Stimulated activated CD4-positive, alpha-beta T cell treated with anti-CD3 and anti-CD28 coated beads, Interleukin-2, amount 100 ng/mL, for 4 hours (primary cell): ENCODE results near the gene KLK15.

Experiments
- DNase-seq: peaks from one replicate; pipeline ENCODE4 v3.0.0-alpha.2; 2020; ENCODE audit warnings: low read depth

Gene KLK15

DNA sequence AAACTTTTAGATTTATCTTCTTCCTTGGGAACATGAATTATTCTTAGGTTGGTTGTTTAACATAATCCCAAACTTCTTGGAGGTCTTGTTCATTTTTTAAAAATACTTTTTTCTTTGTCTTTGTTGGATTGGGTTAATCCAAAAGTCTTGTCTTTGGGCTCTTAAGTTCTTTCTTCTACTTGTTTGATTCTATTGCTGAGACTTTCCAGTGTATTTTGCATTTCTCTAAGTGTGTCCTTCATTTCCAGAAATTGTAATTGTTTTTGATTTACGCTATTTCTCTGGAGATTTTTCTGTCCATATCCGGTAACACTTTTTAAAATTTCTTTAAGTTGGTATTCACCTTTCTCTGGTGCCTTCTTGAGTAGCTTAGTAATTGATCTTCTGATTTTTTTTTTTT is 9.8 kb upstream of the KLK15 start:
- DNase-seq, result no peak

DNA sequence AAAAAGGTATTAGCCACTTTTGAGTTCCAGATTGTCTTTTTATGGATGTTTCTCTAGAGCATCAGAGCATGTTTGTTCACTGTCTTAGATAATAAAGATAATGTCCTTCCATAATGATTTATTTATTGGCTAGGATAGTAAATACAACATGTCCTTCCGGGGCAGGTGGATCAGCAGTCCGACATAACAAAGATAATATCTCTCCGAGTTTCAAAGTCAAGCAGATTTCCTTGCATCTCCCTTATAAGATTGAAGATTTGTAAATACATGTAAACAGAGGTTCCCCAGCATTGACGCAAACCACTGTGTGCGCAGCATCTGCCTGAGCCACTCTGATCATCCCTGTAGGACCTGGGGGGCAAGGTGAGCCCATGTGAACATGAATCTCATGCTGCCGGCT is 8.8 kb upstream of the KLK15 start:
- DNase-seq, result no peak

DNA sequence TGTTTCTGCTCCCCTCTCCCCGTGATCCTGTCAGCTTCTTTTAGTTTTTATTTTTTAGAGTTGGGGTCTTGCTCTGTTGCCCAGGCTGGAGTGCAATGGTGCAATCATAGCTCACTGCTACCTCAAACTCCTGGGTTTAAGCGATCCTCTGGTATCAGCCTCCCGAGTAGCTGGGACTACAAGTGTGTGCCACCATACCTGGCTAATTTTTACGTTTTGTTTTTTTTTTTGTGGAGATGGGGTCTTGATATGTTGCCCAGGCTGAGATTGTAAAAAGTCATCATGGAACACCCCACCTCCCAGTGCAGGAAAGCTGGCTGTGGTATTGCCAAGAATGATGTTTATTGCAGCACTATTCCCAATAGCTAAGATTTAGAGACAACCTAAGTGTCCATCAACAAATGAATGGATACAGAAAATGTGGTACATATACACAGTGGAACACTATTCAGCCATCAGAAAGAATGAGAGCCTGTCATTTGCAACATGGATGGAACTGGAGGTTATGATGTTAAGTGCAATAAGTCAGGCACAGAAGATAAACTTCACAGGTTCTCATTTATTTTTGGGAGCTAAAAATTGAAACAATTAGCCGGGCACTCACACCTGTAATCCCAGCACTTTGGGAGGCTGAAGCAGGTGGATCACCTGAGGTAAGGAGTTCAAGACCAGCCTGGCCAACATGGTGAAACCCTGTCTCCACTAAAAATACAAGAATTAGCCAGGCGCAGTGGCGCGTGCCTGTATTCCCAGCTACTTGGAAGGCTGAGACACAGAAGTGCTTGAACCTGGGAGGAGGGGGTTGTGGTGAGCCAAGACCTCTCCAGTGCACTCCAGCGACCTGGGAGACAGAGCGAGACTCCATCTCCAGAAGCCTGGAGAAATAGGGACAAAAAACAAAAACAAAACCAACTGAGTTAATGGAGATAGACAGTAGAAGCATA is 6.6 kb upstream of the KLK15 start:
- no peak for DNase-seq

DNA sequence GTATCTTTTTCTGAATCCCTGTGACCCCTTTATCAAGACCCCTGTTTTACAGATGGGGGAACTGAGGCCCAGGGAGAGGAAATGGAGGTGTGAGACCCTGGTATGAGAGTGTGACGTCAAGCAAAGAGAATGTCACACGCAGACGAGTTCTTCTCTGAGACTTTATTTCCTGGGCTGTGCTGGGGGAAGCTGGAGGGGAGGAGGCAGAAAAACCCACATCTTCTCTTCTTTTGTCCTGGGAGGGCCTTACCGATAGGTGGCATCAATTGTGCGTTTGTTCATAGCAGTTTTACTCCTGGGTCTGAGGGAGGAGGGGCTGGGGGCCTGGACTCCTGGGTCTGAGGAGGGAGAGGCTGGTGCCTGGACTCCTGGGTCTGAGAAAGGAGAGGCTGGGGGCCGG is 4.9 kb upstream of the KLK15 start:
- no peak for DNase-seq

DNA sequence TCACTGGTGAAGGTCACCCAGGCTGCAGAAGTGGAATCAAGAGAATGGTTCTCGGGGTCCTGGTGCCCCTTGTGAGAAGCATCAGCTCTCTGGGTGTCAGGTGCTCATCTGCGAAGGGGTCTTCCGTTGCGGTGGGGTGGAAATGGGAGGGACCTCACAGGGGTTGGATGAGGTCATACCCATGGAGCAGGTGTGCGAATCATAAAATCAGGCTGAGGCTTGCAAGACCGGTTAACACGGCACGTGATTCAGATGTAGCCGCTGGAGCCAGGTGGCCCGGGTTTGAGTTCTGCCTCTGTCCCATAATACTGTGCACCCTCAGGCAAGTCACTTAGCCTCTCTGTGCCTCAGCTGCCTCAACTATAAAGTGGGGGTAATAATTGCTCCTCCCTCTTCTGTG is 3.9 kb upstream of the KLK15 start:
- DNase-seq, result no peak

DNA sequence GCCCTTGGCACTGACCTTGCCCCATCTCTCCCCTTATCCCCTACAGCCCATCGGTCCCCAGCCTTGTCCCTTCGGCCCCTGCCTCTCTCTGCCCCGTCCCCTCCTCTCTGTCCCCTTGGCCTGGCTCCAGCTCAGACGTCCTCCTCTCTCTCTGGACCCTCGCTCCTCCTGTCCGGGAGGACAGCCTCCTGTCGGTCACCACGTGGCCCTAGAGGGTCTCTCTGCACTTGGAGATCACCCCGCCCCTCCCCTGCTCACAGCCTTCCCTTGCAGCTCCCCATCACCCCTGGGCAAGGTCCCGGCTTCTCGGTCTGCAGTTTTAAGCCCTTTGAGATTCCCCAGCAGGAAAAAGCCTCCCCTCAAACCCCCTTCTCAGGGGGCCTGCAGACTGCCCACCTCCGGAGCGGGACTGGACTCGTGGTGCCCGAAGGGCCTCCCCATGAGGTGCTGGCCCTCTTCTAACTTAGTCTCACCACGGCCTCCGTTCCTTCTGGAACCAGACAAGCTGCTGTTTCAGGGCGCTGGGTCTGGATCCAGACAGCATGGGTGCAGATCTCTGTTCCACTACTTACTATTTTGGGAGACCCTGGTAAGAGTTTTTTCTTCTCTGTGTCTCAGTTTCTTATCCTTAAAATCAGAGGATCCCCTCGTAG is 3.3 kb upstream of the KLK15 start:
- DNase-seq, result no peak

DNA sequence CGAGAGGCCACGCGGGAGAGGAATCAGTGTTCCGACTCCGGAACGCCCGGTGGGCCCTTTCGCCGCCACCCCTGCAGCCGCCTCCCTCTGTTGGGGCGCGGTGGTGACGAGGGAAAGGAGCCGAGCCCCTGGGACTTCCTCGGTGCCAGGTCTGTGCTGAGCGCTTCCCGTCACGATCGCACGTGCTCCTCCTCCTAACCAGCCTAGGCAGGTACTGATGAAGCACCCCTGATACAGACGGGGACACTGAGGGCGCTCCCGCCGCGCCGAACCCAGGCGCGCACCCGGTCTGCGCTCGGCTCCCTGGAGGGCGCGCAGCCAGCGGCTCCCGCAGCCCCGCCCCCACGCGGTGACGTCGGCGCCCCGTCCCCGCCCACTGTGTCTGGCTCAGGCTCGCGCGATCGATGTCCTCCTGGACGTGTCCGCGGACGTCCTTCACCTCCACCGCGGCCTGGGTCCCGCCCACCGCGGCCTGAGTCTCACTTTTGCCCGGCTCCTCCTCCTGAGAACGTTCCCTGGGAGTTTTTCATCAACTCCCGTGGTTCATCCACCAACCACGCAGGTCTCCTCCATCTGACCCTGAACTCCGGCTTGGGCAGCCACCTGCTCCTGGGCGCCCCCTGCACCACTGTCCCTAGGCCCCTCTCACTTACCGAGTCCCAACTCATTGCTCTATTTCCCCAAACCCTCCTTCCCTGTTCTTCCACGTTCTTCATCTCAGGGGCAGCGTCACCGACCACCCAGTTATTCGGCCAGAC is 2.6 kb upstream of the KLK15 start:
- peak; percentile 62 for DNase-seq

DNA sequence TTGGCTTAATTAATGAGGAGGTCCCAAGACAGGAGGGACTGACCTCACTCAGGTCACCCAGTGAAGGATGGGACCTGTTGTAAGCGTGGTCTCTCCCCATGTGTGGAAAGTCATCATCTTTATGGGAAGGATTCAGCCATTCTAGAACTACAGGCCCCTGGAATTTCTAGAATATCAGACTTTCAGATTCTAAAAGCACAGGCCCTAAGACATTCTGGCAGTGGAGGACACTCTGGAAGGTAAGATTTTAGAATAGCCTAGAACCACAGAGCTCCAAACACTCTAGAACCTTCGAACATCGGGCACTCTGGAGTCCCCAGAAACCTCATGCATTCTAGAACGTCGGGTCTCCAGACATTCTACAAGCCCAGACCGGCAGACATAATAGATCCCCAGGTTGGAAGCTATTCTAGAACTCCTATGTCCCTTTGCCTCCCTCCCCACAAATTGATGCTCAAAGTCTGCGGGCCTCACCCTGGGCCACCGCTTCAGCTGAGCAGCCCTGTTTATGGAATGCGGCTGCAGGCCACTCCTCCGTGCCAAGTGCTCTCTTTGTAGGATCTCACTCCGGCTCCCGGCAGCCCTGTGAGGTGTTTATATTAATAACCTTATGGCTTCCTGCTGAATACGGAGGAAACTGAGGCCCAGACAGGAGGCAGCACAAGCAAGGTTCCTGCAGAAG is 1.9 kb upstream of the KLK15 start:
- DNase-seq, result no peak

DNA sequence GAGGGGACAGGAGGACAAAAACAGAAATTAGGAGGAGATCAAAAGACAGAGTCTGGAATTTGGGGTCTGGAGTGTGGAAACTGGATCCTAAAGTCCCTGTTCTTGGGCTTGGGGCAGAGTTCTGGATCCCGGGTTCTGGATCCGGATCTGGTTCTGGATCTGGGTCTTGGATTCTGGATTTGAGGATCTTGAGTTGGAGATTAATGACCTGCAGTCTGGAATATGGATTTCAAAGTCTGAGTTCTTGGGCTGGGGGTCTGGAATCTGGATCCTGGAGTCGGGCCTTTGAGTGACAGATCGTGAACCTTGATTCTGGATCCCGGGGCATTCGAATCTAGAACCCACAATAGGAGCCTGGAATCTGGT is 411 bp upstream of the KLK15 start:
- no peak for DNase-seq

DNA sequence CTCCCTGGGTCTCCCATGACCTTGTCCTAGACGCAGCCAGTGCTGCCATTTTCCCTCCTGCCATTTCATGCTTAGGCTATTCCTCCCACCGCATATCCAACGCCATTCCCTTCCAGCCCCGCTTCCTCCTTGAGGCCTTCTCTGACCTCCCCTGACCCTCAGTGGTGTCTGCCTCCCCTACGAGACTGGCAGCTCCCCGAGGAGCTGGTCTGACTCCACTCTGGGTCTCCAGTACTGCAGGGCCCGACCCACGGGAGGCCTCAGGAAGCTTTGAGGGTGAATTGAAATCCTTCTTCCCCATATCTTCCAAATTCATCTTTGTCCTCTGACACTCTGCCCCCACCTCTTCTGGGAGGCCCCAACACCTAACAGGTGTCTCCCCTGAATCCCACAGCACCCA is 708 bp downstream of the KLK15 start:
- DNase-seq, result no peak

DNA sequence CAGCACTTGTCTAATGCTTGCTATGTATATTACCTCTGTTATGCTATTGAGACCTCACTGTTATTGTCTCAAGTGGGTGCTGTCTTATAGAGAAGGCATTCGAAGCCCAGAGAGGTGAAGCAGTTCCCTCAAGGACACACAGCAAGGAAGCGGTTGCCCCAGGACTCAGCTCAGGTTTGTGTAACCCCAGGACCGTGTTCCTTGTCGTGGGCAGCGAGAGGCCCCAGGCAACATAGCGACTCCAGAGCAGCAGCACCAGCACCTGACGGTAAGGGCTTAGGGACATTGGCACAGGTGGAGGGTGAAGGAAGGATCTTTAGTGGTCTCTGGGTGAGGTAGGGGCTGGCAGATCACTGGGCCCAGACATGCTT is 2.4 kb downstream of the KLK15 start:
- DNase-seq, result no peak

DNA sequence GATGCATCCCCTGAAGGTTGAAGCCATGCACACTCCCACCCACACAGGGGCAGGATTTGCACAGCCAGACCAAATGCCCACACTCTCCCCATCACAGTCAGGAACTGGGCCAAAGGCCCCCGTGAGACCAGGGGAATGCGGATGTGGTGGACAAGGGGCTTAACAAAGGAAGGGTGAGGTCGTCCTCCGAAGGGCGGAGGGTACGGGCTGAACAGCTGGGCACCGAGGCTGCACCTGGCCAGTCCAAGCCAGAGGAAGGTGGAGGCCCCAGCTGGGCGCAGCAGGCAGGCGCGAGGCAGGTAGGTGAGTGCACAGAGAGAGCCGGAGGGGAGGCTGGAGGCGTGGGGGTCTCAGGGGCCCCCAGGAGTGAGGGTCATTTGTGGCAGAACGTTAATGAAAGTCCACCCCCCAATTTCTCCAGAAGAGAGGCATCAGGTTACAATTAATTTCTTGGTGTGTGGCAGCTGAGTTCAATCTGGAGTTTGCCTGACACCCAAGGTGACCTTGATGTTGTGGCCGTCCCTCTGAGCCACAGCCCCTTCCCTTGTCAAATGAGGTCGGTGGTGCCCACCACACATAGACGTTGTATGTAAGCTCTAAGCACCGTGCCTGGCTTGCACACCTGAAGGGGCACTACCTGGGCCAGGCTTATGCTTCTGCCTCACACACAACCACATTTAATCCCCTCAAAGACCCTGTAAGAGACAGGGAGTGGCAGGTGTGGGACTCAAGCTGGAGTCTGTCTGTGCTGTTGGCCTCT is 2.9 kb downstream of the KLK15 start:
- no peak for DNase-seq

DNA sequence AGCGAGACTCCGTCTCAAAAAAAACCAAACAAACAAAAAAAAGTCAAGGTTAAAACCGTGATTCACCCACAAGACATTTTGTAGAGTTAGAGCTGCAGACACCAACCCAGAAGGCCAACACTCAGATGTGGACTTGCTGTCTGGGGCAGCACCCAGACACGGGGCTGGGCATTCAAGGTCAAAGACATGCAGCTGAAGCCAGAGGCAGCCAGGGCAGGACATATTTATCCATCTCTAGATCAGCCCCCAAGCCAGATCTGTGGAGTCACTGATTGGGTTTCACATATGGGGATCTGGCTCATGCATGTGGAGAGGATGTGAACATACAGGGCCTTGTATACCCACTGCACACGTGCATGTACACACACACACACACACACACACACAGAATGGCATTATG is 3.6 kb downstream of the KLK15 start:
- no peak for DNase-seq

DNA sequence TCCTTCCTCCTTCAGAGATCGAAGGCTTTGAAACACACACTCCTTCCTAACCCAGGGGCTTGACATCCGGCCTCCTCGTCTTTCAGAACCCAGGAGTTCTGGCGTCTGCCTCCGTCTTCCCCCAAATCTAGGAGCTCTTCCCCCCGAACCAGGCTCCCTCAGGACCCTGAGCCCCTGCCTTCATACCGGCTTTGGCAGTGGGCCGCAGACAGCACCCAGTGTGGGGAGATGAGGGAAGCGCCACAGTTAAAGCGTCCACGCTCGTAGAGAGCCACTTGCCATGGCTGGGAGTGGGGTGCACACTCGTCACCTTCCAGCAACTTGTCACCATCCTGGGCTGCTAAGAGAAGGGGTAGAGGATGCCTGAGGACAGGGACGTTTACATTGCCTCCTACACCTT is 5.9 kb downstream of the KLK15 start:
- no peak for DNase-seq

DNA sequence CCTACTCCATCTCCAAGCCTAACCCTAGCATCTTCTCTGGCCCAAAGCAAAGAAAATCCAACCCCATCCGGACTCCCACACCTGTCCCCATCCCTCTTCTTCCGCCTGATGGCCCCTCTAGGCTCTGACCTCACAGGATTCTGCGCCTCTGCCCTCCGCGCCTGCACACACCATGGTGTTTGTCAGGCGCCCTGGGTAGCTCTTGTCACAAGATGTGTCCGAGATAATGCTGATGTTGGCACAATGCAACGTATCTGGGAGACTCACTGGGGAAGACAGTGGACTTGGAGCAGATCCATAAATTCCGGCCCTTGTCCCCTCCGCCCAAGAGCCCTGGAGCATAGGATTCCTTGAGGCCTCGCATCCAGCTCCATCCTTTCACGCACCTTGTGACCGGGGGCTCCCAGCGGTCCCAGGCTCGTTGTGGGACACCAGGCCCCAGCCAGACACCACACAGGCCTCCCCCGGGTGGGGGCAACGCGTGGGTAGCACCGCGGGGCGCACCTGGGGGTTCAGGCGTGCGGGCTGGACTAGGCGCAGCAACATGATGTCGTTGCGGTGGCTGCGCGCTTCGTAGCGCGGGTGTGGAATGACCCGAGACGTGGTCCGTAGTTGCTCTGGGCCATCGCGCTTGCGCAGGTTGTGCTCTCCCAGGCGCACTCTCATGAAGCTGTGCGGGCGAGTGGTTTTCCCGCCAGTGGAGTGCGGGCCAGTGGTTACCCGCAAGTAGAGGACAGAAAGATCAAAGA is 6.7 kb downstream of the KLK15 start:
- DNase-seq, result no peak

DNA sequence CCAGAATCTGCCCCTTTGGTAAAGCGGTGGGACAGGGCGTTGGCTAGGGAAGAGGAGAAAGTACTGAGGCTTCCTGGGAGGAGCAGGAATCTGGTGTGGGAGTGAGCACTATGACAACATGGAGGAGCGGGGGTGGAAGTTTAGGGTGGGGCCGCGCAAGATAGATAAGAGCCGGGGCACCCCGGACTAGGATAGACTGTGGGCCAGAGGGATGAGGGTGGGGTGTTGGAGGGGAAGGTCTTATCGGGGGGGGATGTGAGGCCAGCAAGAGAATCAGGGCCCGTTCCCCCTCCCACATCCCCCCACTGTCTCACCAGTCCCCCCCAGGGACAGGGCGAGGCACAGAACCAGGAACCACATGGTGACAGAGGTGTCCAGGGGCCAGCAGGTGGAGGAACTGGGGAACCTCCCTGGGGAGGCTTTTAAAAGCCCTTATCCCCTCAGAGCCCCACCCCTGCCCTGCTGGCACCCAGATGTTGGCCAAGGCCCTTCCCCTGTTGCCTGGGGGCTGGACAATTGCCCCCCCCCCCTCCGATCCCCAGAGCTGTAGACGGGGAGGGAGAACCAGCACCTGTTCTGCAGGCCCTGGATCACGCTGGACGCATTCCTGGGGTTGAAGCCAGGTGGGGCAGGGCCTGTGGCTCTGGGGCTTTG is 9.9 kb downstream of the KLK15 start, which contains the start of gene KLK1:
TSS of gene KLK1 (minus strand) at position 399 of the 654 bp plus-strand sequence. CDS start at position 360, 39 bp downstream.
- no peak for DNase-seq

DNA sequence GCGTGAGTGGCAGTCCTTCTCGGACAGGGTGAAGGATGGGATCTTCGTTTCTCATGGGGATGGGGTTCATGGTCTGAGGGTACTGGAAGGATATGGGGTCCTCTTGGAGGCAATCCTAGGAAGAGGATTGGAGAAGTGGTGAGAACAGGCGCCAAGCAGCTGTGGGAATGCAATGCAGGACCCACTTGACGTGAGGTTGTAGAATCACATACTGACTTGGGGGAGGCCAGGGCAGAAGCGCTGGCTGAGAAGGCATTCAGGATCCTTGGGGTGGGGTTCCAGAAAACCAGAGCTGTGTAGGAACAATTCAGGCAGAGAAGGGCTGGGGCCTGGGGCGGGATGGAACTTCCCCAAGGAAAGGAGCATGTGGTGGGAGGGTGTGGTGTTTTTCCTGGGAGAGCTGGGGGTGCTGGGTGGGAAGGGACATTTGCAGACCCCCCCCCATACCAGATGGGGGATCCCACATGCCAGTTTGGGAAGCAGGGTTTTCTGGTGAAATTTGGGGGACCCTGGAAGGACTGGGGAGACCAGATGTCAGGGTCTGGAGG is 10.6 kb downstream of the KLK15 start:
- DNase-seq, result no peak

DNA sequence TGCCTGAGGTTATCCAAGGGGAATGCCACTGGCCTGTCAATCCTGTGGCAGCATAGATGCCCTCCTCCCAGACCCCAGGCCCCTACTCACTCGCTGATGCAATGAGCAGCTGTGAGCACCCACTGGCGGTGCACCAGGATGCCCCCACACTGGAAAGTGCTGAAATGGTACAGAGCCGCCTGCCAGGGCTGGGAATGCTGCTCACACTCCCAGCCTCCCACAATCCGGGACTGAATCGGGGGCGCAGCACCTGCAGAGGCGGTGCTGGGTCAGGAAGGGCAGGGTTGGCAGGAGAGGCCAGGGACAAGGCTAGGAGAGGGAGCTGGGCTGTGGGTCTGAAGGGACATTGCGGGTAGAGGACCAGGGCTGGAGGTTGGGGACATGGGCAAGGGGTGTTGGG is 11.8 kb downstream of the KLK15 start:
- no peak for DNase-seq

DNA sequence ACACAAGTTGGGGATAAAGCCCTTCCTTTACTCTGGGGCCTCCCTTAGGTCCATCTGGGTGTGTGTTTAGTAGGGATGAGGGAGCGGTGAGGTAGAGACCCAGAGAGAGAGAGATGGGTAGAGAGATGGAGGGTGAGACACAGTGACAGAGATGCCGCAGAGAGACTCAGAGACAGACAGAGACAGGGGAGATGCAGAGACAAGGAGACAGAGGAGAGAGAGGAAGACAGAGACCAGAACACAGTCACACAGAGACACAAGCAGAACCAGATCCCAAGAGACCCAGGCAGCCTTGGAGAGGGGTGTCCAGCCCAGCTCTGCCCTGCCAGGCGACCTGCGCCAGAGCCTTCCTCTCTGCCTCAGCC is 12.1 kb downstream of the KLK15 start:
- no peak for DNase-seq
